Trophoblast cell (in vitro differentiated cells and primary cell): ENCODE data around the gene HLA-DQA1.

Experiments
- DNase-seq, 2 donors: peaks; one replicate each; pipeline ENCODE4 v3.0.0-alpha.2; 2016
- H2AFZ ChIP-seq: 2 replicates; pipeline ENCODE4 v1.6.1; 2013; ENCODE audit warnings: low read length, moderate library complexity, mild to moderate bottlenecking; ENCODE audit not compliant: insufficient read depth, poor library complexity
- H2AK5ac ChIP-seq: 2 replicates; pipeline ENCODE4 v1.6.1; 2013; ENCODE audit warnings: mild to moderate bottlenecking, low read length
- H2BK120ac ChIP-seq: 2 replicates; pipeline ENCODE4 v1.6.1; 2013; ENCODE audit warnings: low read length, mild to moderate bottlenecking, moderate library complexity; ENCODE audit not compliant: insufficient read depth, poor library complexity
- H2BK12ac ChIP-seq: 2 replicates; pipeline ENCODE4 v1.6.1; 2013; ENCODE audit warnings: mild to moderate bottlenecking, low read length, moderate library complexity
- H2BK5ac ChIP-seq: 2 replicates; pipeline ENCODE4 v1.6.1; 2013; ENCODE audit warnings: low read length, low read depth, moderate library complexity, mild to moderate bottlenecking; ENCODE audit not compliant: poor library complexity
- H3K14ac ChIP-seq: 2 replicates; pipeline ENCODE4 v1.6.1; 2013; ENCODE audit warnings: mild to moderate bottlenecking, low read length
- H3K18ac ChIP-seq: 2 replicates; pipeline ENCODE4 v1.6.1; 2013; ENCODE audit warnings: mild to moderate bottlenecking, low read length
- H3K23ac ChIP-seq: 2 replicates; pipeline ENCODE4 v1.6.1; 2013; ENCODE audit warnings: low read length
- H3K27ac ChIP-seq: 2 replicates; pipeline ENCODE4 v1.5.1; 2013; ENCODE audit warnings: low read depth, mild to moderate bottlenecking, inconsistent platforms, low read length, moderate library complexity
- H3K27me3 ChIP-seq: 2 replicates; pipeline ENCODE4 v1.6.1; 2013; ENCODE audit warnings: inconsistent platforms, mild to moderate bottlenecking, low read length, moderate library complexity; ENCODE audit not compliant: insufficient read depth
- H3K36me3 ChIP-seq, 2 experiments: 1 replicate in 1 of 2; 2 replicates in 1 of 2; pipeline ENCODE4 v1.6.1; 2013; ENCODE audit warnings: low read length in 2 of 2, mild to moderate bottlenecking in 2 of 2, moderate library complexity in 1 of 2; ENCODE audit not compliant: insufficient read depth in 2 of 2, control insufficient read depth in 1 of 2
- H3K4ac ChIP-seq: 2 replicates; pipeline ENCODE4 v1.6.1; 2013; ENCODE audit warnings: low read depth, mild to moderate bottlenecking, low read length, moderate library complexity
- H3K4me1 ChIP-seq, 2 experiments: 1 replicate in 1 of 2; 2 replicates in 1 of 2; pipeline ENCODE4 v1.6.1; 2013; ENCODE audit warnings: low read length in 2 of 2, mild to moderate bottlenecking in 2 of 2, moderate library complexity in 1 of 2; ENCODE audit not compliant: insufficient read depth in 2 of 2, control insufficient read depth in 1 of 2
- H3K4me2 ChIP-seq: 2 replicates; pipeline ENCODE4 v1.6.1; 2013; ENCODE audit warnings: inconsistent platforms, mild to moderate bottlenecking, low read length, moderate library complexity
- H3K4me3 ChIP-seq: 2 replicates; pipeline ENCODE4 v1.5.1; 2013; ENCODE audit warnings: mild to moderate bottlenecking, low read depth, low read length, inconsistent platforms
- H3K79me1 ChIP-seq: one replicate; pipeline ENCODE4 v1.6.1; 2013; ENCODE audit warnings: low read length
- H3K79me2 ChIP-seq: 2 replicates; pipeline ENCODE4 v1.6.1; 2013; ENCODE audit warnings: low read length, mild to moderate bottlenecking; ENCODE audit not compliant: control insufficient read depth, insufficient read depth, poor library complexity
- H3K9ac ChIP-seq: 2 replicates; pipeline ENCODE4 v1.6.1; 2013; ENCODE audit warnings: mild to moderate bottlenecking, low read length
- H3K9me3 ChIP-seq: 2 replicates; pipeline ENCODE4 v1.6.1; 2013; ENCODE audit warnings: low read depth, mild to moderate bottlenecking, control low read depth, inconsistent platforms, low read length; ENCODE audit not compliant: insufficient read depth
- H4K12ac ChIP-seq: 2 replicates; pipeline ENCODE4 v1.6.1; 2013; ENCODE audit warnings: low read depth, mild to moderate bottlenecking, low read length, moderate library complexity
- H4K8ac ChIP-seq: 2 replicates; pipeline ENCODE4 v1.6.1; 2013; ENCODE audit warnings: low read depth, mild to moderate bottlenecking, low read length, moderate library complexity
- H4K91ac ChIP-seq: one replicate; pipeline ENCODE4 v1.6.1; 2013; ENCODE audit warnings: low read depth, mild to moderate bottlenecking, low read length, moderate library complexity
- WGBS: extraction: QIAGEN DNeasy Blood & Tissue Kit; methylation state at CpG from one replicate; pipeline ENCODE4 v1.1.7; 2013; ENCODE audit warnings: missing lambda C conversion rate; ENCODE audit not compliant: insufficient read length, insufficient coverage; ENCODE audit errors: extremely low coverage; 5-methylcytosine and 5-hydroxymethylcytosine counted together

Gene HLA-DQA1

DNA sequence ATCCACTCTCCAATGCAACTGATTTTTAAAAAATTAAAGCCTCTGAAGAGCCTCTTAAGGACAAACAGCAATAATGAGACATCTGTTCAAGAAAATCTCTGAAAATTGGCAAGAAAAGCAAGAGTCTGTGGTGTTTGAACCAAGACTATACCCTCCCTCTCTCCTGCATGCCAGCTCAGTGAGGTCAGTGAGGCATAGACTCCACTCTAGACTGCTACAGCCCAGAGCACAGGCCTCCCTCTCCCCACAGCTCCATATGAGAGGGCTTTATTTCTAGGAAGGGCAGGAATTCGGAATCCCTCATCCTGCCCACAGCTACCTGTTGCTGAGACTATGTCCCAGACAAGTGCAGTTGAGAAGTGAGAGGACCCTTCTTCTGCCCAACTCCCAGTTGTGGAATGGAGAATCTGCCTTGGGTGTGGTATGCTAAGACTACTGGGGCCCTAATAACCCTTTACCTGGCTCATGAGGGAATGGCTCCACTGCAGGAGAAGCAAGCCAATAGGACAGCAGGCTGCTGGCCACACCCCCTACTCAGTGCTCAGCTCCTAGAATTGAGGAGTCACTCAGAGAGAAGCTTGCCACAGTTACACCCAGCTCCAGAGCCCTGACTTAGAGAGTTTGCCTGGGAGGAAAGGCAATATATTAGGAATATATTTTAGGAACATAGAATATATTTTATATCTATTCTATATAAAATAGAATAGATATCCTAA is 22.7 kb upstream of the HLA-DQA1 start:
- peaks cover 0 to 2% of the 10 kb centered on the region in 2 experiments for H3K4me1 ChIP-seq
- H3K27me3 ChIP-seq = no peaks in the 10 kb centered on the region
- H3K79me1 ChIP-seq = no peaks in the 10 kb centered on the region
- no peak overlapping the region for H3K9ac ChIP-seq
- no peak overlapping the region for H3K4me3 ChIP-seq
- no peak for DNase-seq
- H2BK120ac ChIP-seq = no peak overlapping the region
- no peak overlapping the region for H2BK5ac ChIP-seq
- no peaks in the 10 kb centered on the region for H3K9me3 ChIP-seq
- no peaks in the 10 kb centered on the region for H3K79me2 ChIP-seq
- H2BK12ac ChIP-seq = no peak overlapping the region
- no peak overlapping the region for H2AFZ ChIP-seq
- no peak overlapping the region for H4K8ac ChIP-seq
- H2AK5ac ChIP-seq = no peak overlapping the region
- H3K23ac ChIP-seq = no peak overlapping the region
- no peak overlapping the region for H3K4me2 ChIP-seq
- H3K14ac ChIP-seq = no peak overlapping the region
- WGBS = no CpG with 5 or more reads among the region's 1 CpG
- no peak overlapping the region for H3K4ac ChIP-seq
- H3K27ac ChIP-seq = no peak overlapping the region
- no peak overlapping the region for H4K12ac ChIP-seq
- H4K91ac ChIP-seq = no peak overlapping the region
- H3K18ac ChIP-seq = no peak overlapping the region
- no peaks in the 10 kb centered on the region for H3K36me3 ChIP-seq

DNA sequence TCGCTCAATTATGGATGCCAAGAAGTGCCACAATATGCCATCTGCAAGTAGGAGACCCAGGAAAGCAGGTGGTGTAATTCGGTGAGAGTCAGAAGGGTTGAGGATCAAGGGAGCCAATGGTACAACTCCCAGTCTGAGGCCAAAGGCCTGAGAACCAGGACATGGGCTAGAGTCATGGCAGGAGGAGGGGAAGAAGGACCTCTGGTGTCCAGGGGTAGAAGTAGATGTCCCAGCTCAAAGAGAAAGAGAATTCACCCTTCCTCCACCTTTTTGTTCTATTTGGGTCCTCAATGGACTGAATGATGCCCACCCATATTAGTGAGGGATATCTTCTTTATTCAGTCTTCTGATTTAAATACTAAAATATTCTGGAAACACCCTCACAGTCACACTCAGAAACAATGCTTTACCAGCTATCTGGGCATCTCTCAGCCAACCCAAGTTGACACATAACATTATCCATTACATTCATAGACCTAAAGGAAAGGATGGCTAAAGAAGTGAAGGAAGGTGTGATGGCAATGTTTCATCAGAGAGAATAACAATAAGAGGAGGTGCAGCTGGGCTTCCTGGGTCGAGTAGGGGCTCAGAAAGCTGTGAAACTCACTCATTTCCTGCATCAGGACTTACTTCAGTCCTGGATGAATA is 21.2 kb upstream of the HLA-DQA1 start:
- Histone ChIP-seq H3K4me3 (no peak overlapping the region), H2AK5ac (no peak overlapping the region), H3K27ac (no peak overlapping the region), H3K9me3 (no peaks in the 10 kb centered on the region), H2BK5ac (no peak overlapping the region), H4K12ac (no peak overlapping the region), H3K4ac (no peak overlapping the region), H2BK12ac (no peak overlapping the region), H3K9ac (no peak overlapping the region), H3K36me3 (no peaks in the 10 kb centered on the region), H3K79me1 (no peaks in the 10 kb centered on the region), H3K4me1 (no peaks in the 10 kb centered on the region), H3K23ac (no peak overlapping the region), H3K79me2 (no peaks in the 10 kb centered on the region), H4K91ac (no peak overlapping the region), H3K4me2 (no peak overlapping the region), H2AFZ (no peak overlapping the region), H3K14ac (no peak overlapping the region), H3K27me3 (no peaks in the 10 kb centered on the region), H3K18ac (no peak overlapping the region), H4K8ac (no peak overlapping the region), H2BK120ac (no peak overlapping the region)
- no peak for DNase-seq
- WGBS = no CpG with 5 or more reads among the region's 3 CpGs

DNA sequence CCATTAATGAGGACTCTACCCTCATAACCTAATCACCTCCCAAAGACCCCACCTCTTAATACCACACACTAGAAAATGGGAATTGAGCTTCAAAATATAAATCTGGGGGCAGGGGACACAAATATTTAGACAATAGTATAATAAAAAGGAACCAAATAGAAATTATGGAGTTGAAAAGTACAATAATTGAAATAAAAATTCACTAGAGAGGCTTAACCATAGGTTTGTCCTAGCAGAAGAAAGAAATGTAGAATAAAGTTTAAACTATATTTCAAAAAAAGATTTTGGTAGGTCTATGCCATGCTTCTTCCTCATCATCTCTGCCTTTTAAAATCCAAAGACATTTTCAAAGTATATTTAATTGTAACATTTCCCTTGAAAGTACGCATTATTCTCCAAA is 19.5 kb upstream of the HLA-DQA1 start:
- Histone ChIP-seq H3K4me2 (no peak overlapping the region), H4K8ac (no peak overlapping the region), H3K79me2 (no peaks in the 10 kb centered on the region), H3K27me3 (no peaks in the 10 kb centered on the region), H2BK5ac (no peak overlapping the region), H3K14ac (no peak overlapping the region), H2AFZ (no peak overlapping the region), H3K9me3 (no peaks in the 10 kb centered on the region), H3K9ac (no peak overlapping the region), H3K36me3 (no peaks in the 10 kb centered on the region), H3K4ac (no peak overlapping the region), H3K4me3 (no peak overlapping the region), H4K12ac (no peak overlapping the region), H4K91ac (no peak overlapping the region), H3K79me1 (no peaks in the 10 kb centered on the region), H3K18ac (no peak overlapping the region), H3K27ac (no peak overlapping the region), H3K23ac (no peak overlapping the region), H2AK5ac (no peak overlapping the region), H2BK12ac (no peak overlapping the region), H2BK120ac (no peak overlapping the region), H3K4me1 (no peaks in the 10 kb centered on the region)
- DNase-seq = no peak
- WGBS = no CpG with 5 or more reads among the region's 1 CpG

GRCh38 chr6:32621372-32621771 is 15.8 kb upstream of the HLA-DQA1 start:
- DNase-seq = no peak
- no peak overlapping the region for H2BK5ac ChIP-seq
- no peak overlapping the region for H4K91ac ChIP-seq
- no peak overlapping the region for H3K27ac ChIP-seq
- H3K36me3 ChIP-seq = no peaks in the 10 kb centered on the region
- no peaks in the 10 kb centered on the region for H3K27me3 ChIP-seq
- no peak overlapping the region for H3K9ac ChIP-seq
- H3K4me3 ChIP-seq = no peak overlapping the region
- no peak overlapping the region for H3K4me2 ChIP-seq
- no peak overlapping the region for H2AK5ac ChIP-seq
- no peak overlapping the region for H3K4ac ChIP-seq
- H3K79me2 ChIP-seq = no peaks in the 10 kb centered on the region
- H3K23ac ChIP-seq = no peak overlapping the region
- H4K12ac ChIP-seq = no peak overlapping the region
- no peak overlapping the region for H4K8ac ChIP-seq
- no peak overlapping the region for H2BK120ac ChIP-seq
- WGBS = no CpG with 5 or more reads among the region's 3 CpGs
- no peaks in the 10 kb centered on the region for H3K79me1 ChIP-seq
- H3K18ac ChIP-seq = no peak overlapping the region
- H2AFZ ChIP-seq = no peak overlapping the region
- no peaks in the 10 kb centered on the region for H3K4me1 ChIP-seq
- H3K14ac ChIP-seq = no peak overlapping the region
- H2BK12ac ChIP-seq = no peak overlapping the region
- no peaks in the 10 kb centered on the region for H3K9me3 ChIP-seq
